ENCODE measurements around the gene SLC66A3. TPM values are rescaled to one million over a fixed set of nuclear protein-coding genes. Genes with fewer than 3 reads are reported as not detected.

Gene SLC66A3
- total RNA-seq, 1 experiment from 2014 or later: 13.3 TPM

GRCh38 chr2:11203480-11203879, 48.2 kb downstream of the SLC66A3 start:
- Mint-ChIP-seq H3K4me1 (no peaks in the 10 kb centered on the region), H3K9me3 (no peaks in the 10 kb centered on the region), H3K36me3 (ENCODE audit: insufficient read depth in 1 of 3, low read depth in 3 of 3) (peaks cover 2 to 37% (median 18%) of the 10 kb centered on the region in 3 experiments; a peak in 5 of 7 replicates), H3K27me3 (ENCODE audit: low read depth) (no peaks in the 10 kb centered on the region), H3K4me3 (no peak overlapping the region), H3K27ac (no peak overlapping the region; a peak in 1 of 7 replicates)
- no peak overlapping the region for H3K14ac ChIP-seq (ENCODE audit: insufficient read depth, low read length)
- H2BK15ac ChIP-seq (ENCODE audit: low read depth, low read length): no peak overlapping the region
- H2AFZ ChIP-seq (ENCODE audit: low read length): no peak overlapping the region
- no peak overlapping the region for H2BK120ac ChIP-seq (ENCODE audit: low read depth, low read length, poor library complexity, severe bottlenecking)
- H3K79me2 ChIP-seq (ENCODE audit: insufficient read depth, low read length): no peaks in the 10 kb centered on the region
- H3K9me3 ChIP-seq (ENCODE audit: control insufficient read depth, low read depth, low read length): no peaks in the 10 kb centered on the region
- H4K8ac ChIP-seq (replicated peaks; ENCODE audit: insufficient read length, low read depth, low read length): no peak overlapping the region
- no peak overlapping the region for H3K23ac ChIP-seq (ENCODE audit: insufficient read length, low read depth, low read length)
- H3K56ac ChIP-seq (ENCODE audit: insufficient read length, low read depth, low read length): no peak overlapping the region
- H3T11ph ChIP-seq (ENCODE audit: low read length): no peak overlapping the region
- H3K4me2 ChIP-seq (ENCODE audit: insufficient read depth, insufficient read length, low read length): no peak overlapping the region
- H4K91ac ChIP-seq (ENCODE audit: insufficient read length, low read depth, low read length): no peak overlapping the region
- no peak overlapping the region for H3K4ac ChIP-seq (ENCODE audit: low read depth, low read length)
- H4K5ac ChIP-seq (ENCODE audit: insufficient read length, low read depth, low read length): no peak overlapping the region
- H3K9ac ChIP-seq (ENCODE audit: extremely low read depth, insufficient read length, low read length): no peak overlapping the region
- H3K27me3 ChIP-seq (ENCODE audit: insufficient read depth, low read length): no peaks in the 10 kb centered on the region
- no peaks in the 10 kb centered on the region for H4K20me1 ChIP-seq (ENCODE audit: control insufficient read depth, insufficient read depth, insufficient read length)
- no peaks in the 10 kb centered on the region for H3K23me2 ChIP-seq (ENCODE audit: insufficient read length, low read depth, low read length, poor library complexity, severe bottlenecking)
- H2BK20ac ChIP-seq (ENCODE audit: low read depth, low read length, poor library complexity, severe bottlenecking): no peak overlapping the region
- TF ChIP-seq, protein P1, sequence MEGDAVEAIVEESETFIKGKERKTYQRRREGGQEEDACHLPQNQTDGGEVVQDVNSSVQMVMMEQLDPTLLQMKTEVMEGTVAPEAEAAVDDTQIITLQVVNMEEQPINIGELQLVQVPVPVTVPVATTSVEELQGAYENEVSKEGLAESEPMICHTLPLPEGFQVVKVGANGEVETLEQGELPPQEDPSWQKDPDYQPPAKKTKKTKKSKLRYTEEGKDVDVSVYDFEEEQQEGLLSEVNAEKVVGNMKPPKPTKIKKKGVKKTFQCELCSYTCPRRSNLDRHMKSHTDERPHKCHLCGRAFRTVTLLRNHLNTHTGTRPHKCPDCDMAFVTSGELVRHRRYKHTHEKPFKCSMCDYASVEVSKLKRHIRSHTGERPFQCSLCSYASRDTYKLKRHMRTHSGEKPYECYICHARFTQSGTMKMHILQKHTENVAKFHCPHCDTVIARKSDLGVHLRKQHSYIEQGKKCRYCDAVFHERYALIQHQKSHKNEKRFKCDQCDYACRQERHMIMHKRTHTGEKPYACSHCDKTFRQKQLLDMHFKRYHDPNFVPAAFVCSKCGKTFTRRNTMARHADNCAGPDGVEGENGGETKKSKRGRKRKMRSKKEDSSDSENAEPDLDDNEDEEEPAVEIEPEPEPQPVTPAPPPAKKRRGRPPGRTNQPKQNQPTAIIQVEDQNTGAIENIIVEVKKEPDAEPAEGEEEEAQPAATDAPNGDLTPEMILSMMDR (conservative IDR thresholded peaks at IDR 0.05): no peak
- WGBS (ENCODE audit: extremely low coverage, insufficient read length, low lambda C conversion rate): no CpG with 5 or more reads among the region's 3 CpGs
- no peak overlapping the region for H3K27ac ChIP-seq (ENCODE audit: insufficient read length, low read depth, low read length)
- H3K79me1 ChIP-seq (ENCODE audit: insufficient read depth, low read depth, low read length, poor library complexity, severe bottlenecking): no peaks in the 10 kb centered on the region
- H3K18ac ChIP-seq (ENCODE audit: insufficient read length, low read depth, low read length): no peak overlapping the region
- H3K4me1 ChIP-seq (ENCODE audit: insufficient read depth, low read length): no peaks in the 10 kb centered on the region
- no peak for DNase-seq
- no peak overlapping the region for H2BK5ac ChIP-seq (ENCODE audit: insufficient read length, low read length)
- H2BK12ac ChIP-seq (ENCODE audit: insufficient read length, low read depth, low read length): no peak overlapping the region
- H2AK5ac ChIP-seq (ENCODE audit: insufficient read length, low read length): no peak overlapping the region
